Muscle layer of duodenum (tissue), 2 donors: ENCODE results near the gene NOXO1.

ENCODE experiments used
- H3K27ac ChIP-seq: one replicate; pipeline ENCODE4 v1.7.0; 2013; ENCODE audit warnings: mild to moderate bottlenecking, low read length
- H3K27me3 ChIP-seq: one replicate; pipeline ENCODE4 v1.7.0; 2013; ENCODE audit warnings: low read depth, mild to moderate bottlenecking, control low read depth, low read length
- H3K36me3 ChIP-seq, 2 donors: one replicate each; pipeline ENCODE4 v1.7.0; 2013; ENCODE audit warnings: low read length in 2 of 2, control low read depth in 1 of 2, mild to moderate bottlenecking in 1 of 2; ENCODE audit not compliant: insufficient read depth in 2 of 2, control insufficient read depth in 1 of 2
- H3K4me1 ChIP-seq, 2 donors: one replicate each; pipeline ENCODE4 v1.7.0; 2013; ENCODE audit warnings: low read length in 2 of 2, mild to moderate bottlenecking in 2 of 2, control low read depth in 1 of 2, moderate library complexity in 1 of 2; ENCODE audit not compliant: insufficient read depth in 2 of 2, control insufficient read depth in 1 of 2
- H3K4me3 ChIP-seq, 2 donors: one replicate each; pipeline ENCODE4 v1.7.0; 2013; ENCODE audit warnings: low read length in 2 of 2, low read depth in 1 of 2, mild to moderate bottlenecking in 1 of 2
- H3K9me3 ChIP-seq, 2 donors: one replicate each; pipeline ENCODE4 v1.7.0; 2013; ENCODE audit warnings: low read length in 2 of 2, control low read depth in 1 of 2, mild to moderate bottlenecking in 1 of 2; ENCODE audit not compliant: control insufficient read depth in 1 of 2
- donor health status: healthy.

Gene NOXO1

DNA sequence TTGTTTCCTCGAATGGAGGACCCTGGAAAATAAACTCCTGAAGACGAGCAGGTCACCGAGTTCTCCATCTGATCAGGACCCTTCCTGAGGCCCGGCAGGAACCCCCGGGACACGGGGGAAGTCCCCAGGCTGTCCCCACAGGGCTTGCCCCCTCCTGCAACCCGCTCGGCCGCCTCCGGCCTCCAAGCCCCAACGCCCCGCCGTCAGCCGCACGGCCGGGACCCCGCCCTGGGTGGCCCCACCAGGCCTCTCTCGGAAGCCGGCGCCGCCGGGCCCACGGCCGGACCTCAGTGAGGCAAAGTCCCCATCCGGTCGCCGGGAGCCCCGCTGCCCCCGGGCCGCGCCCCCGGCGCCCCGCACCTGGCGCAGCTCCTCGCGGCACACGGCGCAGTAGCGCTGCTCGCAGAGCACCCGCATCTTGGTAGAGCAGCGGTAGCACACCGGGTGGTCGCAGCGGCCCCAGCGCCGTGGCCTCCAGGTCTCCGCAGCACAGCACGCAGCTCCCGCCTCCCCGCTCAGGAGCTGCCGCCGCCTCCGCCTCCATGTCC is 28.0 kb upstream of the NOXO1 start:
- H3K4me3 ChIP-seq: peak overlapping the region; percentile 80 to 87
- H3K27ac ChIP-seq: peak overlapping the region; percentile 81
- H3K27me3 ChIP-seq: no peaks in the 10 kb centered on the region
- no peaks in the 10 kb centered on the region for H3K9me3 ChIP-seq
- H3K4me1 ChIP-seq: peaks cover 24 to 57% of the 10 kb centered on the region in 2 donors
- H3K36me3 ChIP-seq: no peaks in the 10 kb centered on the region

DNA sequence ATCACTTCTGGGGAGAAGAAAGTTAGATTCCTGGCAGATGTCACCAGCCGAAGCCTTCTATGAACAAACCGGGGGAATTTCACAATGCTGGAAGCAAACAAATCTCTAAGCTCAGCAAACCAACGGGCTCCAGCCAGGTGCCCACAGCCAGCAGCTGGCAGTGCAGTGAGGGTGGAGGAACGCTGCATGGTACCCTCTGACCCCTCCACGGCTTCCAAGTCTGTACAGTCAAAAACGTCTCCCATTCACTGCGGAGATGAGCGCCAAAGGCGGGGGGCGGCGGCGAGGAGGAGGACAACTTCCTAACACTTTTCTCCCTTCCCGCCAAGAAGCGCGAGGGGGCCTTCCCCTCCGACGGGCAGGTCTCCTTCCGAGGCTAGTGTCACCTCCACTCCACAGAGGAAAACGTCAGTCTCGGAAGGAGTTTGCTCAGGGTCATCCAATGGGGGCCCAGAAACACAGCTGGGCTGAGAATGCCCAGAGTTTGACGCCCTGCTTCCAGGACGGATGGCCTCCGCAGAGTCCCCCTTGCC is 27.4 kb upstream of the NOXO1 start:
- peak overlapping the region; percentile 80 to 87 for H3K4me3 ChIP-seq
- H3K27ac ChIP-seq: peak overlapping the region; percentile 81
- peaks cover 26 to 62% of the 10 kb centered on the region in 2 donors for H3K4me1 ChIP-seq
- no peaks in the 10 kb centered on the region for H3K9me3 ChIP-seq
- no peaks in the 10 kb centered on the region for H3K36me3 ChIP-seq
- H3K27me3 ChIP-seq: no peaks in the 10 kb centered on the region

DNA sequence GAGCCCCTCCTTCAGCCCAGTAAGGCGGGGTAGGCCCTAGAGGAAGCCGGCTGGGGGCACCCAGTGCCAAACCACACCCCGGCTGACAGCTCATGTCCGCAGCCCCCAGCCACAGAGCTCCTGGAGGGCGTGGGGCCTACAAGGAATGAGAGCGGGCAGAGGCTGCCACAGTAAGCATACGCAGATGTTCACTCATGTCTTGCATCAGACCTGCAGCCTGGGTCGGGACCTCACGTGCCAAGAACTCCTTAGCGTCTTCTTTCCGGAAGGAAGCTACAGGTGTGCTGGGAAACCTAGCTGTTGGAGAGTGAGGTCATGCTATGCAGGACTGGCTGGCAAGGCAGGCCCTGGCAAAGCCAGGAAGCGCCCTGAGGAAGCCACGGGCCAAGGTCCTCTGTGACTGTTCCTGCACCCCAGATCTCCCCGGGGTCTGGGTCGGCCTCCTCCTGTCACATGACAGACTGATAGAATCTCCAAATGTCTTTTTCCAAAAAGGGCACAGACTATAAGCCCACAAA is 26.8 kb upstream of the NOXO1 start:
- H3K27me3 ChIP-seq: no peaks in the 10 kb centered on the region
- H3K9me3 ChIP-seq: no peaks in the 10 kb centered on the region
- H3K27ac ChIP-seq: peak overlapping the region; percentile 81
- H3K4me3 ChIP-seq: peak overlapping the region; percentile 80 to 87
- H3K4me1 ChIP-seq: peaks cover 27 to 68% of the 10 kb centered on the region in 2 donors
- peaks cover 0 to 4% of the 10 kb centered on the region in 2 donors for H3K36me3 ChIP-seq

DNA sequence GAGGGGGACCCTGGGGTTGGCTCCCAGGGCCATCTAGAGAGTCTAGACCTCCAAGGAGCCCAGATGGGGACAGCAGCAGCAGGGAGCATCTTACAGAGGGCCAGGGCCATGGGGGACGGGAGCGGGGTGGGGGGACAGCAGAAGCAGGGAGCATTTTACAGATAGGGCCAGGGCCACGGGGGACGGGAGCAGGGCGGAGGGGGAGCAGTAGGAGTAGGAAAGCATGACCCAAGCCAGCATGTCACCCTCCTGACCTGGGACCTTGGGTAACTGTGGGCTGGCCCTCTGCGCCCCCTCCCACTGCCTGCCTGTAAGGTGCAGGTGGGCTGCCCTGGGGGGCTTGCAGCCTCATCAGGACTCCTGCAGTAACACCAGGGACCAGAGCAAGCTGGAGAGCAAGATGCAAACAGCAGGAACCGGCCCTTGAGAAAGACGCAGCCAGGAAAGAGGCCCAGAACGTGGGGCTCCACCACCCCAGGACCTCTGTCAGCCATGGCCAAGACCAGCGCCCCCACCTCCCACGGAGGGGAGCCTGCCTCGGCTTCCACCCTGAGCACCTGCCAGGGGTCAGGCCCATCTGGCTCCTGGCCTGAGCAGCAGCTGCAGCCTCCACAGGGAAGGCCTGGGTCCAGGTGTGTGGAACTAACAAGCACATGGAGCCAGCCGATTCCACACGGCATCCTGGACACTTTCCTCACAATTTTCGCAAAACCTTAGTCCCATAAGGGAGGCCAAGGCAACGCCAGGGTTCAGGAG is 26.0 kb upstream of the NOXO1 start:
- peaks cover 27 to 68% of the 10 kb centered on the region in 2 donors for H3K4me1 ChIP-seq
- H3K36me3 ChIP-seq: peaks cover 5 to 12% of the 10 kb centered on the region in 2 donors
- no peaks in the 10 kb centered on the region for H3K27me3 ChIP-seq
- H3K9me3 ChIP-seq: no peaks in the 10 kb centered on the region
- H3K27ac ChIP-seq: peak overlapping the region; percentile 81
- H3K4me3 ChIP-seq: peak overlapping the region; percentile 19 to 87

DNA sequence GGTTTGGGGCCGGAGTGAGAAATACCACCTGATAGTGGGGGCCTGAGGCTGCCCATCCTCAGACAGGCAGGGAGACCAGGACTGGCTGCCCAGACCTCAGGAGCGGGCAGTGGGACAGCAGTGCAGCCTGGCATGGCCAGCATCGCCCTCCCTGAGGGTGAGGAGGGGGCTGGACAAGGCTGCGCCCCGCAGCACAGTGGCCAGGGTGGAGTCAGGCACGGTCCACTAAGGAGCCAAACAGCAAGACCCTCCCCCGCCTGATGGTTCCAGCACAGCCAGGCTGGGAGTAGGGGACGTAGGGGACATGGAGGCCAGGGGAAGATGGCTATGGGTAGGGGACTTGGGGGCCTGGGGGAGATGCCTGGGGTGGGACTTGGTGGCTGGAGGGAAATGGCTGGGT is 25.0 kb upstream of the NOXO1 start:
- H3K4me3 ChIP-seq: no peak overlapping the region
- no peaks in the 10 kb centered on the region for H3K9me3 ChIP-seq
- peaks cover 27 to 68% of the 10 kb centered on the region in 2 donors for H3K4me1 ChIP-seq
- peaks cover 14 to 22% of the 10 kb centered on the region in 2 donors for H3K36me3 ChIP-seq
- H3K27me3 ChIP-seq: no peaks in the 10 kb centered on the region
- no peak overlapping the region for H3K27ac ChIP-seq

DNA sequence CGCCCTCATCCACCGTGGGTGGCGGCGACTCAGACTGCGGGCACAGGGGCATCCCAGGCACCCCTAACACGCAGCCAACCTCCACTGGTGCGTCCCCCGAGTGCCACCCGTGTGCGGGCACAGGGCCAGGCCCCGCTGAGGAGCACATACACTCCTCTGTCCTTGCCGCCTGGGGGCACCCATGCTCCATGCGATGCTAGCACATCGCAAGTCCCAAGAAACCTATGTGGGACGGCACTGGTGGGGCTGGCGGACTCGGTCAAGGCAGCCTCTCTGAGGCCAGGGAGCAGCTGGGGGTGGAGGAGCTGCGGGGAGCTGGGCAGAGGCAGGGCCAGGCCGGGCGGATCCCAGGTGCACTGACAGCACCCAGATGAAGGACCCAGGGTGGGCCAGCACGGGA is 24.4 kb upstream of the NOXO1 start:
- no peak overlapping the region for H3K27ac ChIP-seq
- peaks cover 19 to 28% of the 10 kb centered on the region in 2 donors for H3K36me3 ChIP-seq
- no peak overlapping the region for H3K4me3 ChIP-seq
- H3K27me3 ChIP-seq: no peaks in the 10 kb centered on the region
- H3K4me1 ChIP-seq: peaks cover 27 to 67% of the 10 kb centered on the region in 2 donors
- no peaks in the 10 kb centered on the region for H3K9me3 ChIP-seq

DNA sequence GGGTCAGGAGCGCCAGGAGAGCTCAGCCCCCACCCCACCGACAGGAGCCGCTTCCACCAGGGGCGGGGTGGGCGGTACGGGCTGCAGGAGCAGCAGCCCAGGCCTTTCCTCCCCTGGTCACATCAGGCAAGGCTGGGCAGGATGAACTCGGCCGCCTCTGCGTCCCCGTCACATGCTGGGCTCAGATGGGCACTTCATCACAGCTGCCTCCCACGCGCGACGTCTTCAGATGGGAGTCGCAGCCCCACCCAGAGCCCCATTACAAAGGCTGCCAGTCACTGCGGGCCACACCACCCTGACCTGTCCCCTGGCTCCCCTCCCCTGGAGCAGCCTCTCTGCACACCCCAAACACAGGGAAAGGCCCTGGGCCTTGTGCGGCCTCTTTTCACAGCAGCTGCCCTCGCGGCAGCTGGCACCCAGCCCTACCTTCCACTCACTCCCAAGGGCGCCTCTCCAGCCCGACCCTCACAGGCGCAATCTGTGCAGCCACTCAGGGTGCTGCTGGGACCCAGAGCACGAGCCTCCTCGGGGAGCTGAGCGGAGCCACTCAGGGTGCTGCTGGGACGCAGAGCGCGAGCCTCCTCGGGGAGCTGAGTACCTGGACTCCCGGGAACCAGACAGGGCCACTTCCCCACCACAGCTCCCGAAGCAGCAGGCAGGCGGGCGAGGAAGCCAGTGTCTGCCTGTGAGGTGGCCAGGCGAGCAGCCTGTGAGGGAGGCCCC is 23.7 kb upstream of the NOXO1 start:
- Histone ChIP-seq H3K36me3 (peaks cover 19 to 35% of the 10 kb centered on the region in 2 donors), H3K4me1 (peaks cover 21 to 61% of the 10 kb centered on the region in 2 donors), H3K27ac (no peak overlapping the region)

DNA sequence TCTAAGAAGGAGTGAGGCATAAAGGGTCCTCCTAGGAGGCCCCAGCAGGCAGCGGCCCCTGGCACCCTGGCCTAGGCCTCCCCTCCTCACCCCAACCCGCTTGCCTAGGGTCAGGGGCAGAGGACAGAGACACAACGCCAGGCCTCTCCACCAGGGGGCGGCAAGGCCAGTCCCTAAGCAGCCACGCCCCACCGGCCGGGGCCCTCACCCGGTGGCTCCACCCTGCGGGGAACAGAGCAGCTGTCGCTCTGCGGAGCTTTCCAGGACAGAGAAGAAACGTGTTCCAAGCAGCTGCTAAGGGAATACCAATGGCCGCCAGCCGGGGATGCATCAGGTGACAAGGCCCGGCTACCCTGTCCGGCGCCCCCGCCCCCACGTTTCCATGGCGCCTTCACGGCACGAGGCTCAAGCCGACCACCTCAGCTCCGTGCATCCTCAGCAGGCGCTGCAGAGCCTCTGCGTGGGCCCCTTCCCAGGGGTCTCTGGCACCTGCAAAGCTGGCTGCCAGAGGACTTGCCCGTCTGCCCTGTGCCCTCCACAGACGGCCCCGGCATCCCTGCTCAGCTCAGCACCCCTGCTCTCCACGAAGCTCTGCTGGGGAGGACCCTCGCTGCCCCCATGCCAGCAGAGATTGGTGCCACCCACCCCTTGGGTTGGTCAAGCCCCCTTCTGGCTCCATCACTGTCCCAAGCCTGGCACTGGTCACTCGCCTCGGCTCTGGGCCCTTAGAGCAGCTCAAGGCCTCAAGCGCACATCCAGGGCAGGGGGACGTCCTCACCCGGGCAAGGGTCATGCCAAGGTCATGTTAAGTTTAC is 22.8 kb upstream of the NOXO1 start:
- Histone ChIP-seq H3K36me3 (peaks cover 23 to 44% of the 10 kb centered on the region in 2 donors), H3K9me3 (no peaks in the 10 kb centered on the region), H3K4me1 (peaks cover 21 to 59% of the 10 kb centered on the region in 2 donors), H3K27me3 (no peaks in the 10 kb centered on the region), H3K27ac (no peak overlapping the region), H3K4me3 (peak overlapping the region in 1 of 2 donors; percentile 7)

More for the DNA sequence above, 23.7 kb upstream of the NOXO1 start:
- Histone ChIP-seq H3K9me3 (no peaks in the 10 kb centered on the region), H3K27me3 (no peaks in the 10 kb centered on the region), H3K4me3 (no peak overlapping the region)

DNA sequence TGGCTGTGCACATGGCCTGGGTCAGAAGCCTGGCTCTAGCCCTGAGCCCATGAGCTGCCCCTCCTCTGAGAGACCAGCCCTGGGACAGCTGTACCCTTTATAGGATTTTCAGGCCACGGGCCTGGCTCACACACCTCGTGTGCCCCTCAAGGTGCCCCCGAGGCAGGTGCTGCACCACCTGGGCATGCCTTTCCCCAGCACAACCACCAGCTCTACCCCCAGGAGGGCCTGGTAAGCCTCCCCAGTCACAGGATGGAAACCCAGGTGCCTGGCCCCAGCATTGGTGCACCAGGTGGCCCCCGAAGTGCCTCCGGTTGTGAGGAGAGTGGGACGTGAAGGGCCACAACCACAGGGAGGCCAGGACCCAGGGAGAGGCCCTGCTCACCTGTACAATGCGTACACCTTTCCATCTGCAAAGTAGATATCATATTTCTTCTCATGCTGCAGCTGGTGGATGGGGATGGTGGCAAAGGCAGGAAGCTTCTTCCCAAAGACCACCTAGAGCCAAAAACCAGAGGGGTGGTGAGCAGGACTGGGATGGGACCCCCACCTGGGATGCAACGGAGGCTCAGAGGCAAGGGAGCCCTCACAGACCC is 22.1 kb upstream of the NOXO1 start:
- H3K4me3 ChIP-seq: no peak overlapping the region
- H3K4me1 ChIP-seq: peaks cover 17 to 52% of the 10 kb centered on the region in 2 donors
- no peak overlapping the region for H3K27ac ChIP-seq
- H3K9me3 ChIP-seq: no peaks in the 10 kb centered on the region
- no peaks in the 10 kb centered on the region for H3K27me3 ChIP-seq
- peaks cover 23 to 49% of the 10 kb centered on the region in 2 donors for H3K36me3 ChIP-seq

DNA sequence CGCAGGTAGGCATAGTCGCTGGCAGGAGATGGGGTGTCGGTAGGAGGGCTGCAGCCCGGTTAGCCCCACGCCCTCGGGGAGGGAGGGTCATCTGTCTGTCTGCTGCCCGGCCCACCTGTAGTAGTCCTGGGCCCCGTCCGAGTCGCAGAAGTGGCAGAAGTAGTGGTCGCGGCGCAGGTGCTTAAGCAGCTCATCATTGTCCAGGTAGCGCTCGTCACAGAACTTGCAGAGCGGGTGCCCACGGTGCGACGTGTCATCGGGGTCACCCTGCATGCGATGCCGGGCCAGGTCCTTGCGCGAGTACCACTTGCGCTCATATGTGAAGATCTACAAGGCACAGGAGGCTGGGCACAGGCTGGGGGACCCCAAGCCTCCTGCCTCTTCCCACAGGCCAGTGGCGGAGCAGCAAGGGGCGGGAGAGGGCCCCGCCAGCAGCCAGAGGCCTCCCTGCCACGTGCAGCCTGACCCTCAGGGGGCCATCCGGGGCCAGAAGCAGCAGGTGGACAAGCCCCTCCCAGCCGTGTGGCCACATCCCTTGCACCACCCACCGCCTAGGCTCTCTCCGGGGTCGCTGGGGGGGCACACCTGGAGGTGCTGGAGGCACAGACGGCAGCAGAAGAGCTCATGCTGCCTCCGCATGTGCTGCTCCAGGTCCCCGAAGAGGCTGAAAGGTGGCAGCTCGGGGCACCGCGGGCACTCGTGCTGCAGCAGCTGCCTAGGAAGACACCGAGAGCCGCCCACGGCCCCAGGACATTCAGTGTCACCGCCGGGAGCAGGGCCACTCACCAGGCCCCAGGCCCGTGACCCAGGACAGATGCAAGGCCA is 21.3 kb upstream of the NOXO1 start:
- no peaks in the 10 kb centered on the region for H3K9me3 ChIP-seq
- no peaks in the 10 kb centered on the region for H3K27me3 ChIP-seq
- peaks cover 10 to 49% of the 10 kb centered on the region in 2 donors for H3K4me1 ChIP-seq
- H3K4me3 ChIP-seq: no peak overlapping the region
- no peak overlapping the region for H3K27ac ChIP-seq
- peaks cover 23 to 54% of the 10 kb centered on the region in 2 donors for H3K36me3 ChIP-seq
